Measurements from ENCODE around the gene KCNMA1. TPM values are rescaled to one million over a fixed set of nuclear protein-coding genes. Genes with fewer than 3 reads are reported as not detected.

The KCNMA1 gene
- total and polyA plus RNA-seq, 8 donors: 0.92 to 155 (median 54.3) TPM

- H3K4me1 ChIP-seq: no peaks in the 10 kb centered on the region
- no peaks in the 10 kb centered on the region for H3K9me3 ChIP-seq
- intact Hi-C loops (cut with DNase I; ENCODE audit: low total_unique reads): no loop called here
- no peak for DNase-seq
- H3K27me3 ChIP-seq: no peaks in the 10 kb centered on the region
- H3K27ac ChIP-seq: no peak overlapping the region
- no peaks in the 10 kb centered on the region for H3K36me3 ChIP-seq
- TF ChIP-seq POLR2AphosphoS5 (IDR thresholded peaks at IDR 0.05) (no peak), EP300 (IDR thresholded peaks at IDR 0.05) (no peak), CTCF (IDR thresholded peaks at IDR 0.05) (no peak), POLR2A (IDR thresholded peaks at IDR 0.05) (no peak)
- H3K4me3 ChIP-seq: no peak overlapping the region
Measured at GRCh38 chr10:77024461-77024860, 613.1 kb downstream of the KCNMA1 start.

DNA sequence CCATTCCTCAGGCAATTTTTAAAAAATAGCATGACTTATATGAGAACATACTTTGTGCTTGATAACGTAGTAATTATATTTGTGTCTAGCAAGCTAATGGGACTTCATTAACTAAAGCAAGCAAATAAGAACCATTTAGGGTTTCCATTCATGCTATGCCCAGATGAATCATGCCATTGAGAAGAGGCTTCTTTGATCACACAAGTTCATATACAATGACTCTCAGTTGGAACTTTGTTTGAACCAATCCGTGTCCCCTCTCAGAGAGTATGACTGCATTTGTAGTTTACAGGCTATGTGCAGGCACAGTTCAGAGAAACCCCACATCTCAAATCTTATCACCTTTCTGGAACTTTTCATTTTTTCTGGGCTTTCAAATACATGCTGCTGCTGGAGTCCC is 614.2 kb downstream of the KCNMA1 start:
- no peaks in the 10 kb centered on the region for H3K27me3 ChIP-seq
- no peak overlapping the region for H3K4me3 ChIP-seq
- no peak for TF ChIP-seq POLR2A (IDR thresholded peaks at IDR 0.05)
- TF ChIP-seq EP300 (IDR thresholded peaks at IDR 0.05): no peak
- no peak for TF ChIP-seq CTCF (IDR thresholded peaks at IDR 0.05)
- TF ChIP-seq POLR2AphosphoS5 (IDR thresholded peaks at IDR 0.05): no peak
- no peaks in the 10 kb centered on the region for H3K36me3 ChIP-seq
- 79 to 90% (median 84%) methylated on average over 2 of the region's 2 CpGs for WGBS, 5 donors
- intact Hi-C loops (cut with DNase I; ENCODE audit: low total_unique reads): no loop called here
- H3K4me1 ChIP-seq: no peaks in the 10 kb centered on the region
- H3K9me3 ChIP-seq: no peaks in the 10 kb centered on the region
- no peak for DNase-seq
- H3K27ac ChIP-seq: no peak overlapping the region

GRCh38 chr10:77022671-77023070 is 614.9 kb downstream of the KCNMA1 start:
- Histone ChIP-seq H3K4me3 (no peak overlapping the region), H3K36me3 (no peaks in the 10 kb centered on the region), H3K4me1 (no peaks in the 10 kb centered on the region), H3K27me3 (no peaks in the 10 kb centered on the region), H3K27ac (no peak overlapping the region), H3K9me3 (no peaks in the 10 kb centered on the region)
- intact Hi-C loops (cut with DNase I; ENCODE audit: low total_unique reads): no loop called here
- WGBS, 5 donors: 53 to 91% (median 82%) methylated on average over 4 of the region's 4 CpGs
- TF ChIP-seq POLR2AphosphoS5 (IDR thresholded peaks at IDR 0.05) (no peak), EP300 (IDR thresholded peaks at IDR 0.05) (no peak), CTCF (IDR thresholded peaks at IDR 0.05) (no peak)
- DNase-seq: no peak

DNA sequence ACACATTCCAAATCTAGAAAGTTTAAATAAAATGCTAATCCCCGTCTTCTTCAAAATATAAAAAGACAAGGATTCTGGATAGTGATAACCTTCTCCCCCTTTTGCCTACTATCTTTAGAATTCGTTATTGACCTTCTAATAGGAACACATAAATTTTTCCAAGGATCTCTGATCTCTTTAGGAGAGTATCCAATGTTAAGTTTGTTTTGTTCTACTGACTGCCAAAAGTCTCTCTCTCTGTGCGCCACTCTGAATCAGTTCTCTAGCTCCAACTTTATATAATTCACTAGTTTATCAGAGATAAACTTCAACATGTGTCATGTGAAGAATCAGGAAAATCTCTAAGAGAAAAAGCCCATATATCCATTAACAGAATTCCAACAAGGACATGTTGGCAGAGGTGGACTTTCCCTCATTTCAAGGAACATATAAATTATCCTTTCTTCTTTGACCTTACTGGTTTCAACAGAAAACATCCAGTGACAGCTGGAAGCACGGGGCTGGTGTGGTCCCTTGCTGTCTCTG is 615.6 kb downstream of the KCNMA1 start:
- DNase-seq: no peak
- no peak for TF ChIP-seq POLR2A (IDR thresholded peaks at IDR 0.05)
- intact Hi-C loops (cut with DNase I; ENCODE audit: low total_unique reads): no loop called here
- Histone ChIP-seq H3K9me3 (no peaks in the 10 kb centered on the region), H3K4me3 (no peak overlapping the region), H3K4me1 (no peaks in the 10 kb centered on the region), H3K36me3 (peaks cover 0 to 6% (median 0%) of the 10 kb centered on the region in 4 donors), H3K27ac (no peak overlapping the region), H3K27me3 (no peaks in the 10 kb centered on the region)
- WGBS, 5 donors: 28 to 50% (median 30%) methylated on average over 4 of the region's 4 CpGs

GRCh38 chr10:77020426-77021040 is 617.1 kb downstream of the KCNMA1 start:
- intact Hi-C loops (cut with DNase I; ENCODE audit: low total_unique reads): no loop called here
- TF ChIP-seq POLR2A (IDR thresholded peaks at IDR 0.05) (no peak), CTCF (IDR thresholded peaks at IDR 0.05) (no peak), EP300 (IDR thresholded peaks at IDR 0.05) (no peak), POLR2AphosphoS5 (IDR thresholded peaks at IDR 0.05) (no peak)
- H3K36me3 ChIP-seq: peaks cover 0 to 6% (median 0%) of the 10 kb centered on the region in 4 donors
- WGBS, 5 donors: 73 to 82% (median 79%) methylated on average over 4 of the region's 4 CpGs
- H3K27me3 ChIP-seq: no peaks in the 10 kb centered on the region
- H3K4me1 ChIP-seq: no peaks in the 10 kb centered on the region
- no peak for DNase-seq
- no peak overlapping the region for H3K4me3 ChIP-seq
- H3K9me3 ChIP-seq: no peaks in the 10 kb centered on the region
- no peak overlapping the region for H3K27ac ChIP-seq
